ENCODE data around the gene NCK2.

DNA sequence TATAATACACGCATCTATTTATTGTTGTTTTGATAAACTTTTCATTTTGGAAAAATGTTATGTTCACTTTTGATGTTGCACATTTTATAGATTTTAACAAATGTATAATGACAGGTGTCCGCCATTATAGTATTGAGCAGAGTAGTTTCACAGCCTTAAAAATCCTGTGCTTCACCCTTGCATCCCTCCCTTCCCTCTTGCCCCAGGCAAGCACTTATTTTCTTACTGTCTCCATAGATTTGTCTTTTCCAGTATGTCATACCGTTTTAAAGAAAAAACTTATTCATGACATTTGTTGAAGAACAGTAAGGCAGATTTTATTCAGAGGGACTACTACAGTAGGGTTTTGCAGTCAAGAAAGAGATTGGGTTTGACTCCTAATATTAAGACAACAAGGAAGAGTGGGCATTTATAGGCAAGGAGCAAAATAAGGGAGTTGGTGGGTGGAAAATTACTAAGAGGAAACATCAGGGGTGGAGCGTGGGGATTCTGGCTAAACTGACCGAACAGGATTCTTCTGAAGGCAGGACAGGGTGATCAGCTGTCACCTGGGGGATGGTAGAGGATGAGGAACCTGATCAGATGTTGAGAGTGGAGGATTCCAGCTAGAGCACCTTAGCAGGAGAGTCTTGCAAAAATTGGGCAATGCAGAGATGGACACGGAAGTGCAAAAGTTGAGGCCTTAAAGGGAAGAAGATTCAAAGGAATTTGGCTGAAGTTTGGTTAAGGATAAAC lies 108.8 kb downstream of the NCK2 start:
- TF ChIP-seq POLR2A (IDR thresholded peaks at IDR 0.05; ENCODE audit: low read depth, low read length): no peak
- no peak for TF ChIP-seq TAF1 (IDR thresholded peaks at IDR 0.05; ENCODE audit: low read depth, low read length)
- no peak for TF ChIP-seq SPI1 (IDR thresholded peaks at IDR 0.05; ENCODE audit: low read depth, low read length)
- no peak for TF ChIP-seq POLR2AphosphoS5 (IDR thresholded peaks at IDR 0.05; ENCODE audit: low read depth, low read length)
- no peak for TF ChIP-seq POU2F2 (IDR thresholded peaks at IDR 0.05; ENCODE audit: low read depth, low read length)
- TF ChIP-seq PAX5 (IDR thresholded peaks at IDR 0.05; ENCODE audit: insufficient read depth, low read length, severe bottlenecking): no peak

Data from GM12891 (cell line).